ENCODE data around the gene VRK1.

GRCh38 chr14:96752594-96752993, 44.6 kb upstream of the VRK1 start:
- TF ChIP-seq CTCF (IDR thresholded peaks at IDR 0.05; ENCODE audit: insufficient read depth, low read length) = no peak
- TF ChIP-seq REST (IDR thresholded peaks at IDR 0.05; ENCODE audit: insufficient replicate concordance, low read depth) = no peak

All from HL-60 (cell line).